ENCODE results near the gene SNRPB2.

The SNRPB2 gene

GRCh38 chr20:16710781-16711180 lies 19.0 kb upstream of the SNRPB2 start:
- peak; percentile 59 for ATAC-seq (ENCODE audit: low read depth)
- H3K27me3 Mint-ChIP-seq: peaks cover 9% of the 10 kb centered on the region
- peaks cover 14% of the 10 kb centered on the region for H3K4me1 Mint-ChIP-seq
- no peak overlapping the region for H3K4me3 Mint-ChIP-seq
- no peak overlapping the region for H3K27ac Mint-ChIP-seq
- DNase-seq (ENCODE audit: low spot score in 2 of 2): no peak
- H3K36me3 Mint-ChIP-seq: peaks cover 2% of the 10 kb centered on the region
- peaks cover 1% of the 10 kb centered on the region for H3K9me3 Mint-ChIP-seq

- Mint-ChIP-seq H3K4me1 (peaks cover 14% of the 10 kb centered on the region), H3K27ac (no peak overlapping the region), H3K36me3 (peaks cover 2% of the 10 kb centered on the region), H3K27me3 (peaks cover 9% of the 10 kb centered on the region), H3K4me3 (no peak overlapping the region), H3K9me3 (peaks cover 1% of the 10 kb centered on the region)
- no peak for DNase-seq (ENCODE audit: low spot score in 2 of 2)
- ATAC-seq (ENCODE audit: low read depth): no peak
These were observed 18.1 kb upstream of the SNRPB2 start for GRCh38 chr20:16711661-16712258.

GRCh38 chr20:16712511-16712947 lies 17.3 kb upstream of the SNRPB2 start:
- DNase-seq (ENCODE audit: low spot score in 2 of 2) (no peak), ATAC-seq (ENCODE audit: low read depth) (no peak)
- H3K27me3 Mint-ChIP-seq: peaks cover 6% of the 10 kb centered on the region

GRCh38 chr20:16713066-16713465 lies 16.8 kb upstream of the SNRPB2 start:
- Mint-ChIP-seq H3K9me3 (no peaks in the 10 kb centered on the region), H3K27ac (no peak overlapping the region), H3K36me3 (no peaks in the 10 kb centered on the region), H3K27me3 (peaks cover 3% of the 10 kb centered on the region), H3K4me1 (peaks cover 12% of the 10 kb centered on the region), H3K4me3 (no peak overlapping the region)
- ATAC-seq (ENCODE audit: low read depth): no peak
- no peak for DNase-seq (ENCODE audit: low spot score in 2 of 2)

More at GRCh38 chr20:16712511-16712947, 17.3 kb upstream of the SNRPB2 start:
- peaks cover 1% of the 10 kb centered on the region for H3K9me3 Mint-ChIP-seq
- H3K4me3 Mint-ChIP-seq: no peak overlapping the region
- H3K4me1 Mint-ChIP-seq: peaks cover 14% of the 10 kb centered on the region
- H3K36me3 Mint-ChIP-seq: no peaks in the 10 kb centered on the region
- H3K27ac Mint-ChIP-seq: no peak overlapping the region

- H3K36me3 Mint-ChIP-seq: no peaks in the 10 kb centered on the region
- no peaks in the 10 kb centered on the region for H3K9me3 Mint-ChIP-seq
- H3K4me3 Mint-ChIP-seq: no peak overlapping the region
- peaks cover 10% of the 10 kb centered on the region for H3K4me1 Mint-ChIP-seq
- no peak for ATAC-seq (ENCODE audit: low read depth)
- H3K27me3 Mint-ChIP-seq: peaks cover 4% of the 10 kb centered on the region
- no peak for DNase-seq (ENCODE audit: low spot score in 2 of 2)
- no peak overlapping the region for H3K27ac Mint-ChIP-seq
These were observed 15.6 kb upstream of the SNRPB2 start for GRCh38 chr20:16714242-16714641.

GRCh38 chr20:16714751-16715150 lies 15.1 kb upstream of the SNRPB2 start:
- Mint-ChIP-seq H3K27me3 (peaks cover 4% of the 10 kb centered on the region), H3K9me3 (no peaks in the 10 kb centered on the region), H3K36me3 (no peaks in the 10 kb centered on the region), H3K27ac (no peak overlapping the region), H3K4me1 (peaks cover 8% of the 10 kb centered on the region), H3K4me3 (no peak overlapping the region)
- ATAC-seq (ENCODE audit: low read depth) (no peak), DNase-seq (ENCODE audit: low spot score in 2 of 2) (no peak)

- peaks cover 20% of the 10 kb centered on the region for H3K27me3 Mint-ChIP-seq
These were observed 10.4 kb upstream of the SNRPB2 start for GRCh38 chr20:16719421-16719820.

GRCh38 chr20:16729080-16729479 lies 746 bp upstream of the SNRPB2 start:
- ATAC-seq (ENCODE audit: low read depth) (no peak), DNase-seq (ENCODE audit: low spot score in 2 of 2) (no peak)
- Mint-ChIP-seq H3K9me3 (peaks cover 3% of the 10 kb centered on the region), H3K27me3 (peaks cover 5% of the 10 kb centered on the region), H3K4me3 (peak overlapping the region; percentile 99), H3K27ac (peak overlapping the region; percentile 98), H3K36me3 (peaks cover 14% of the 10 kb centered on the region), H3K4me1 (peaks cover 10% of the 10 kb centered on the region)

More at GRCh38 chr20:16719421-16719820, 10.4 kb upstream of the SNRPB2 start:
- Mint-ChIP-seq H3K27ac (no peak overlapping the region), H3K36me3 (no peaks in the 10 kb centered on the region), H3K4me3 (no peak overlapping the region), H3K9me3 (no peaks in the 10 kb centered on the region), H3K4me1 (no peaks in the 10 kb centered on the region)
- no peak for ATAC-seq (ENCODE audit: low read depth)
- DNase-seq (ENCODE audit: low spot score in 2 of 2): no peak

- DNase-seq (ENCODE audit: low spot score in 2 of 2): no peak
- no peak for ATAC-seq (ENCODE audit: low read depth)
- no peak overlapping the region for H3K27ac Mint-ChIP-seq
- no peak overlapping the region for H3K4me3 Mint-ChIP-seq
- H3K9me3 Mint-ChIP-seq: peaks cover 1% of the 10 kb centered on the region
- peaks cover under 1% of the 10 kb centered on the region for H3K27me3 Mint-ChIP-seq
- peaks cover 16% of the 10 kb centered on the region for H3K4me1 Mint-ChIP-seq
- H3K36me3 Mint-ChIP-seq: peaks cover 26% of the 10 kb centered on the region
These were observed 2.8 kb downstream of the SNRPB2 start for GRCh38 chr20:16732506-16733152.

GRCh38 chr20:16740365-16741072 lies 10.7 kb downstream of the SNRPB2 start:
- H3K27ac Mint-ChIP-seq: no peak overlapping the region
- no peak overlapping the region for H3K4me3 Mint-ChIP-seq
- peaks cover 30% of the 10 kb centered on the region for H3K36me3 Mint-ChIP-seq
- DNase-seq (ENCODE audit: low spot score in 2 of 2) (no peak), ATAC-seq (ENCODE audit: low read depth) (no peak)
- H3K27me3 Mint-ChIP-seq: peaks cover 3% of the 10 kb centered on the region
- H3K9me3 Mint-ChIP-seq: no peaks in the 10 kb centered on the region
- H3K4me1 Mint-ChIP-seq: peaks cover 6% of the 10 kb centered on the region

GRCh38 chr20:16744178-16744807 lies 14.5 kb downstream of the SNRPB2 start:
- Mint-ChIP-seq H3K36me3 (peaks cover 17% of the 10 kb centered on the region), H3K9me3 (no peaks in the 10 kb centered on the region), H3K4me3 (no peak overlapping the region), H3K27me3 (peaks cover 7% of the 10 kb centered on the region), H3K4me1 (no peaks in the 10 kb centered on the region), H3K27ac (no peak overlapping the region)
- DNase-seq (ENCODE audit: low spot score in 2 of 2): no peak
- no peak for ATAC-seq (ENCODE audit: low read depth)

- H3K36me3 Mint-ChIP-seq: peaks cover 11% of the 10 kb centered on the region
- H3K9me3 Mint-ChIP-seq: no peaks in the 10 kb centered on the region
- H3K27ac Mint-ChIP-seq: no peak overlapping the region
- peaks cover 7% of the 10 kb centered on the region for H3K27me3 Mint-ChIP-seq
- no peaks in the 10 kb centered on the region for H3K4me1 Mint-ChIP-seq
- H3K4me3 Mint-ChIP-seq: no peak overlapping the region
- ATAC-seq (ENCODE audit: low read depth) (no peak), DNase-seq (ENCODE audit: low spot score in 2 of 2) (no peak)
These were observed 15.4 kb downstream of the SNRPB2 start for GRCh38 chr20:16745204-16745603.

GRCh38 chr20:16747291-16747811 lies 17.5 kb downstream of the SNRPB2 start:
- no peaks in the 10 kb centered on the region for H3K9me3 Mint-ChIP-seq
- no peak overlapping the region for H3K27ac Mint-ChIP-seq
- DNase-seq (ENCODE audit: low spot score in 2 of 2) (no peak), ATAC-seq (ENCODE audit: low read depth) (no peak)
- H3K36me3 Mint-ChIP-seq: peaks cover 3% of the 10 kb centered on the region
- peaks cover 7% of the 10 kb centered on the region for H3K27me3 Mint-ChIP-seq
- no peak overlapping the region for H3K4me3 Mint-ChIP-seq
- no peaks in the 10 kb centered on the region for H3K4me1 Mint-ChIP-seq
